Right atrium auricular region (tissue), 2 donors: ENCODE measurements around the gene RAB14. TPM values are rescaled to one million over a fixed set of nuclear protein-coding genes. Genes with fewer than 3 reads are reported as not detected.
"Not testable (repeated sequence)": the region's sequence is repeated elsewhere in the genome, so short reads cannot be mapped to it uniquely, and the experiment has no call there.

Experiments used
- DNase-seq: peaks from one replicate; pipeline ENCODE4 v3.0.0-alpha.2; 2019; ENCODE audit warnings: low spot score
- H3K27ac ChIP-seq, 2 donors: fragments of 200-600 bp; sonication (generic); 1 replicate in 1 of 2; 2 replicates in 1 of 2; pipeline ENCODE4 v1.5.1; 2016 to 2019
- H3K27me3 ChIP-seq, 2 donors: fragments of 200-600 bp; sonication (generic); one replicate each; pipeline versions ENCODE4 v1.5.1 to v1.6.0; 2017 to 2019
- H3K36me3 ChIP-seq: fragments of 200-600 bp; sonication (generic); one replicate; pipeline ENCODE4 v1.5.1; 2016
- H3K4me1 ChIP-seq, 2 donors: fragments of 200-600 bp; sonication (generic); one replicate each; pipeline versions ENCODE4 v1.5.1 to v1.6.0; 2017 to 2019
- H3K4me3 ChIP-seq, 2 donors: fragments of 200-600 bp; sonication (generic); 1 replicate in 1 of 2; 2 replicates in 1 of 2; pipeline ENCODE4 v1.5.1; 2017 to 2019; ENCODE audit warnings: mild to moderate bottlenecking in 1 of 2, moderate library complexity in 1 of 2
- H3K9me3 ChIP-seq, 2 donors: fragments of 200-600 bp; sonication (generic); one replicate each; pipeline ENCODE4 v1.5.1; 2019
- CTCF ChIP-seq, 2 donors: fragments of 200-600 bp; sonication (generic); IDR thresholded peaks; one replicate each; pipeline ENCODE4 v1.5.1; 2019; ENCODE audit warnings: antibody characterized with exemption in 2 of 2
- total RNA-seq, 2 donors: library from RNA; depleted of rRNA; stranded (reverse); fragments of >200 nt; gene quantifications; one replicate each; pipeline ENCODE4 v1.1.0, GENCODE V29; 2016

The RAB14 gene
- total RNA-seq, 2 donors from 2014 or later = 26.8 to 27.8 TPM

GRCh38 chr9:121138973-121139372, 62.7 kb downstream of the RAB14 start:
- no peaks in the 10 kb centered on the region for H3K9me3 ChIP-seq
- TF ChIP-seq CTCF (IDR thresholded peaks at IDR 0.05) = no peak
- DNase-seq = no peak
- no peak overlapping the region for H3K27ac ChIP-seq
- no peak overlapping the region for H3K4me3 ChIP-seq
- H3K36me3 ChIP-seq = peaks cover 40% of the 10 kb centered on the region
- H3K27me3 ChIP-seq = no peaks in the 10 kb centered on the region
- no peaks in the 10 kb centered on the region for H3K4me1 ChIP-seq

GRCh38 chr9:121138561-121138960, 63.1 kb downstream of the RAB14 start:
- Histone ChIP-seq H3K27me3 (no peaks in the 10 kb centered on the region), H3K4me1 (no peaks in the 10 kb centered on the region), H3K9me3 (no peaks in the 10 kb centered on the region), H3K4me3 (no peak overlapping the region), H3K27ac (no peak overlapping the region), H3K36me3 (peaks cover 36% of the 10 kb centered on the region)
- TF ChIP-seq CTCF (IDR thresholded peaks at IDR 0.05) = no peak
- no peak for DNase-seq

- TF ChIP-seq CTCF (IDR thresholded peaks at IDR 0.05) = no peak
- Histone ChIP-seq H3K4me3 (no peak overlapping the region), H3K9me3 (no peaks in the 10 kb centered on the region), H3K27me3 (no peaks in the 10 kb centered on the region), H3K4me1 (no peaks in the 10 kb centered on the region), H3K36me3 (peaks cover 12% of the 10 kb centered on the region), H3K27ac (no peak overlapping the region)
- no peak for DNase-seq
Observed at GRCh38 chr9:121135642-121136041, 66.0 kb downstream of the RAB14 start.

GRCh38 chr9:121133104-121133816, 68.4 kb downstream of the RAB14 start:
- H3K27me3 ChIP-seq = no peaks in the 10 kb centered on the region
- H3K9me3 ChIP-seq = no peaks in the 10 kb centered on the region
- no peak overlapping the region for H3K4me3 ChIP-seq
- DNase-seq = no peak
- no peaks in the 10 kb centered on the region for H3K36me3 ChIP-seq
- no peak overlapping the region for H3K27ac ChIP-seq
- TF ChIP-seq CTCF (IDR thresholded peaks at IDR 0.05) = no peak
- no peaks in the 10 kb centered on the region for H3K4me1 ChIP-seq

- H3K27ac ChIP-seq, H3K4me1 ChIP-seq, H3K4me3 ChIP-seq, H3K36me3 ChIP-seq, H3K27me3 ChIP-seq, H3K9me3 ChIP-seq, DNase-seq: not testable (repeated sequence)
Observed at GRCh38 chr9:121129384-121129783, 72.3 kb downstream of the RAB14 start.

Other genes with a start within 250 kb of the RAB14 start
- 1 to 10 TPM in 1 of 2 donors, under 1 TPM in 1; 0.82 to 1.1 TPM for gene C5, start 151.6 kb downstream of the RAB14 start, total RNA-seq
- gene CNTRL, start 126.9 kb downstream of the RAB14 start, total RNA-seq = 1 to 10 TPM; 3.3 to 6.0 TPM
- 1,000 to 10,000 TPM; 1,444 to 3,478 TPM for gene GSN, start 66.3 kb upstream of the RAB14 start, total RNA-seq
- gene STOM, start 168.4 kb upstream of the RAB14 start, total RNA-seq = 100 to 1,000 TPM; 152 to 173 TPM